Stimulated activated CD4-positive, alpha-beta T cell treated with anti-CD3 and anti-CD28 coated beads, Interleukin-2, amount 100 ng/mL, for 4 hours (primary cell): ENCODE results near the gene COX10.
"Not testable (repeated sequence)": the region's sequence is repeated elsewhere in the genome, so short reads cannot be mapped to it uniquely, and the experiment has no call there.

Experiments
- DNase-seq: peaks from one replicate; pipeline ENCODE4 v3.0.0-alpha.2; 2020; ENCODE audit warnings: low read depth

The COX10 gene

DNA sequence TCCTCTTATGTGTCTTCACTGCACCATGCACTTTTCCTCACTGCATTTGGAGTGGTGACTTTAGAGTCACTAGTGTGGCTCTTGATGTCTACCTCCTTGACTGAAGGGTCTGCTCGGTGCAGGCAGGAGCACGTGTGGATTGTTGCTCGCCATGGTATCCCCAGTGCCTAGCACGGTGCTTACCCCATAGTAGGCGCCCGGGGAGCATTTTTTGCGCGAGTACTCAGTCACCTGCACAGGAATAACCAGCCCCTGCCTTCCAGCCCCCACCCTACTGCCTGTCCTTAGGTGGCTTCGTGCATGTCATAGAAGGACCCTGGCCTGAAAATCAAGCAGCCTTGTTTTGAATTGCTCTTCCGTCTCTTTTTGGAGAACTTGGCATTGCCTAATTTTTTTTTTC lies 136.1 kb downstream of the COX10 start:
- no peak for DNase-seq

DNA sequence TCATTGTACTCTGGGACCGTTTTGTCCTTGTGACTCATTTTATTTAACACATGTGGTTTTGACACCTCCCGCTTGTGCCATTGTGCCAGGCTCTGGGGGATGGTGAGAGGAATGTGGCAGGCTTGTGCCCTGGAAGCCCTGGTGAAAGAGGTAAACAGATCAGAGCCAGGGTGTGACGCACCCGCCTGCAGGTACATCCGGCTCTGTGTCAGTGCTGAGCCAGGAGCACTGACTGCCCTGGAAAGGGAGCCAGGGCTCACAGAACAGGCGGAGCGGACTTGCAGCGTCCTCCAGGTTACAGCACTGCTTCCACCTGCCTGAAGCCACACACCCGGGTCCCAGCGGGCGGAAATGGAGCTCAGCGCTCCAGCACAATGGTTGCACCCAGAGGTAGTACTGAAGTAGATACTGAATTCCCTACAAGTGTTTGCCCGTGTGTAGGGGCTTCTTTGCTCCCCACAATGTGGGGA lies 136.7 kb downstream of the COX10 start:
- DNase-seq, result peak; percentile 62

DNA sequence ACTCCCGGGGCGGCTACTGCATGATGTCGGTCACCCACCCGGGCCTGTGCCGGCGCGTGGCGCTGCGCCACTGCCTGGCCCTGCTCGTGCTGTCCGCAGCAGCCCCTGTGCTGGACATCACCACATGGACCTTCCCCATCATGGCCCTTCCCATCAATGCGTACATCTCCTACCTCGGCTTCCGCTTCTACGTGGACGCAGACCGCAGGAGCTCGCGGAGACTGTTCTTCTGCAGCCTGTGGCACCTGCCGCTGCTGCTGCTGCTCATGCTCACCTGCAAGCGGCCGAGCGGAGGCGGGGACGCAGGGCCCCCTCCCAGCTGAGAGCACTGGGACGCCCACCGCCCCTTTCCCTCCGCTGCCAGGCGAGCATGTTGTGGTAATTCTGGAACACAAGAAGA lies 137.6 kb downstream of the COX10 start:
- DNase-seq, result no peak

DNA sequence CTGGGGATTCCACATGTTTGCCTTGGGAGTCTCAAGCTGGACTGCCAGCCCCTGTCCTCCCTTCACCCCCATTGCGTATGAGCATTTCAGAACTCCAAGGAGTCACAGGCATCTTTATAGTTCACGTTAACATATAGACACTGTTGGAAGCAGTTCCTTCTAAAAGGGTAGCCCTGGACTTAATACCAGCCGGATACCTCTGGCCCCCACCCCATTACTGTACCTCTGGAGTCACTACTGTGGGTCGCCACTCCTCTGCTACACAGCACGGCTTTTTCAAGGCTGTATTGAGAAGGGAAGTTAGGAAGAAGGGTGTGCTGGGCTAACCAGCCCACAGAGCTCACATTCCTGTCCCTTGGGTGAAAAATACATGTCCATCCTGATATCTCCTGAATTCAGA lies 138.5 kb downstream of the COX10 start:
- no peak for DNase-seq

DNA sequence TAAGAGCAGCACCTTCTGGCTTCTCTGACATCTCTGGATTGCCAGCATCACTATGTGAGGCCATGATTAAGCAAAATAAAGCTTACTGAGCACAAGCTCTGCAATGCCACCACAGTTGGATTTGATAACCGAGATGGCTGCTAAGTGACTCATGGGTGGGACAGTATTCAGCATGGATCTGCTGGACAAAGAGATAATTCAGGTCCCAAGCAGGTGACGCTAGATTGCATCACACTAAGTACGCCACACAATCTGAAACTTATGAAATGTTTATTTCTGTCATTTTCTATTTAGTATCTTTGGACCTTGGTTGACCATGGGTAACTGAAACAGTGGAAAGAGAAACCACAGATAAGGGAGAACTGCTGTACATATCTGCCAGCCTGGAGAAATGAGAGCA lies 139.9 kb downstream of the COX10 start:
- no peak for DNase-seq

DNA sequence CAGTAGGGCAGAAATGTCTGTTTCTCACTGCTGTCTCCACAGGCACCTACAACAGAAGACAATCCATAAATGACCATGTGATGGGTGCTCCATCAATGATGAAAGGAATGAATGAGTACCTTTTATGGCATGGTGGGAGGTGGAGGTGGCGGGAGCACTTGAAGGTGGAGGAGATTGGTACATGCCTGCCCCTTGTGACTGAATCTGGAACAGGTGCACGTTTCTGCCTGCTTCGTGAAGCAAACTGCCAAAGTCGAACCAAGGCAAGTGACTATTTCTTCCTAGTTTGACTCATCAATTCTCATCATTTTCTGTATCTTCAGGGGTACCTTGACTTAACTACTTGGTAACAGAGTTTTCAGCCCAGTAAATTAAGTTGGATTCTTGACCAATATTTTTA lies 141.9 kb downstream of the COX10 start:
- no peak for DNase-seq

DNA sequence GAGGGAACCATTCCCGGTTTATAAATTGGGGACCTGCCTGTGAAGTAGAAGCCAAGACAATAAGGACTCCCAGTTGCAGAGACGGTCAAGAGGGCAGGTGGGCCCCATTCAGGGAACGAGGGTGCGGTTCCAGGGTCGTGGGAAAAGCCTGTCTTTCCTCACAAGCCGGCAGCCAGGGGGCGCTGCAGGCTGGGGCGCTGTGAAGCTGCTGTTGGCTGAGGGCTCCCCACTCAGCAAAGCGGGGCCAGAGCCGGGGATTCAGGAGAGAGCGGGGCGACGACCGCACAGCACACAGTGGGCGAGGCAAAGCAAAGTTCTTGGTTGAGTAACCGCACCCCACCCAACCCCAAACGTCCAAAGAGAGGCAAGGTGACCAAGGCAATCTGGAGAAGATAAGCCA lies 142.5 kb downstream of the COX10 start:
- no peak for DNase-seq

DNA sequence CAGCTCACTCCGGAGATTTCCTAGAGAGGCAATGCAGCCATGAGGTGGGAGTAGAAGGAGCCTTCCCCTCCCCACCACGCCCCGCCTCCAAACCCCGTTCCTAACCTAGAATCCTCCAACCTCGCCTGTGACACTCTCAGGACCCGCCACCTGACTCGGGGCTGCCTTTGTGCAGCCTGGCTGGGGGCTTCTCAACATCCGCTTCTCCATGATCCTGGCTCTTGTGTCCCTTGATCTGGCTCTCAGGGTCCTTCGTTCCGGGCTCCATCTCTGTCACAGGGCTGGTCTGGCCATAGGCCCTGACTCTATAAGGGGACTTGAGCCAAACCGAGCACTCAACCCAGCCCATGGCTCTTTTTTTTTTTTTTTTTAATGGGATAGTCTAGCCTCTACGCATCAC lies 143.1 kb downstream of the COX10 start:
- DNase-seq, result no peak

DNA sequence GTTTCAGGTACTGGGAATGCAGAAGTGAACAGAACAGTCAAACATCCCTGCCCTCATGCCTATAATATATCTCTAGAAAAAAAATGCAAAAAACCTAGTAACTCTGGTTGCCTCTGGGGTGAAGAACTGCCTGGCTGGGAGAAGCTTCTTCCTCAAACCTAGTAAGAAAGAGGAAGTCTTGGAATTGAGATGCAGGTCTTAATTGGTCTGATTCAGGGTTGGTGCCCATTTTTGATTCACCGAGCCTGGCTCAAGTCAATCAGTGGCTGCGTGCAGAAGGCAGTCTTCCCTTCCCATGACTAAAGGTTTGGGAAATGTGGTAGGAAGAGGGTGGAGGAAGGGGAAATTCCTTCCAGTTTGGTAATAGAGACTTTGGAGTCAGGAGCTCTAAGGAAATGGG lies 145.0 kb downstream of the COX10 start:
- DNase-seq, result no peak

DNA sequence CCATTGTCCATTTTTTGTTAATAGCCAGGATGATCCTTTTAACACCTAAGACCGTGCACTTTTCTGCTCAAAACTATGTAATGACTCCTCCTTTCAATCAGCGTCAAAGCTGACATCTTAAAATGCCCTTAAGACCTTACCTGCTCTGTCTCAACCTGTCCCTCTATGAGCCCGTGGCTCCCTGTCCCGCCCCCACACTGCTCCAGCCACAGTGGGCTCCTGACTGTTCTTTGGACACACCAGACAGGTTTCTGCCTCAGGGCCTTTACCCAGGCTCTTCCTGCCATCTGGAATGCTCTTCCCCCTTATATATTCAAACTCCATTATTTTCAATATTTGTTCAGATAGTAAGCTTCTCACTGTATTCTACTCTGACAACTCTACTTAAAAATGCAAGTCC lies 153.3 kb downstream of the COX10 start:
- no peak for DNase-seq

DNA sequence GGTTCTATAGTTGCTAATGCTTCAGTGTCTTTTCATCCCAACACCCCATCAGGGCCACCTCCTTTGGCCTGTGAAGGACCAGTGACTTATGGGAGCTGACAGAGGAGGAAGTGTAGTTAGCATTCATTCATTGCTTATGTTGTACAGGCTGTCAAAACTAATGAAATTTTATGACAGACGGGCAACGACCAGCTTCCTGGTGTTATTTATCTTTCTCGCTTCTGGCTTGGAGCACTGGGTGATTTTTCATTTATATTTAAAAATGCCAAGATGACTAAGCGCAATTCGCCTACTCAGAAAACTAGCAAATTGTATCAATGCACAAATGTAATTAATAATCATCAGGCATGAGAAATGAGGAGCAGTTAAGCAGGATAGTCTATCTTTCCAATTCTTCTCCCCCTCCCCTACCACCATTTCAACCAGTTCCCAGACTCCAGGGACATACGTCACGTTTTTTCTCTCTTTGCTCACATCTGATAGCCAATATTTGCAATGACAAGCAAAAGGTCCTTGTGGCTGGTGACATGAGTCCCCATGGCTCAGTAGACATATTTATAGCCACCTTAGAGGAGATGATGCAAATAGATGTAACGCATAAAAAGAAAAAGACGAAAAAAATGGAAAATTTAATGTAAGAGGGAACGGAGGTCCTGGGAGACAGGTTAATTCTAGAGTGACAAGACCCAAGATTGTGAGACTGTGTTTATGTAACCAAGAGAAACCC lies 156.1 kb downstream of the COX10 start:
- DNase-seq, result no peak

DNA sequence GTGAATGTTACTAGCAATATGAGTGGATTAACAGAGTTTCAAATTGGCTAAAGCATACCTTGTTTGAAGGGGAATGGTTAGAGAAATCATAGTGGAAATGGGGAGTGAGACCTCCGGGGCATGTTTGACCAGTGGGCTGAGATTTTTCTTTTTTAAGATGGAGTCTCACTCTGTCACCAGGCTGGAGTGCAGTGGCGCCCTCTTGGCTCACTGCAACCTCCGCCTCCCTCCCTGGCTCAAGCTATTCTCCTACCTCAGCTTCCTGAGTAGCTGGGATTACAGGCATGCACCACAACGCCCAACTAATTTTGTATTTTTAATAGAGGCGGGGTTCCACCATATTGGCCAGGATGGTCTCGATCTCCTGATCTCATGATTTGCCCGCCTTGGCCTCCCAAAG lies 157.7 kb downstream of the COX10 start:
- DNase-seq, result no peak

DNA sequence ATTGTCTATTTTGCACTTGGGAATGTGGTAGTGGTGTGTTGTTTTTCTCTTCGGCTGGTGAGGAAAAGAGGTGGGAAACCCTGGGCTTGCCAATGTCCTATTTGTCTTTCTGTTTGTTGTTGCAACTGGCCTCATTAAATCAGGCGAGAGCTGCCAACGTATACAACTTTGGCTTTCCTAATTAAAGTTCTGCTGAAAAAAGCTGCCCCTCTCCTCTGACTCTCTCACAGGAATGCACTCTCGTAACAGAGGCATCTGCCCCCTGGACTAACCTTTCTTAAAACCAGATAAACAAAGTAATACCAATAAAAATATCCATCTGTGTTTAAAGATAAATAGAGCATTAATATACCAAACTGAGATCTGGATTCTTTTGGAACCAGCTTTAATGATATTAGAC lies 159.6 kb downstream of the COX10 start:
- DNase-seq, result no peak

DNA sequence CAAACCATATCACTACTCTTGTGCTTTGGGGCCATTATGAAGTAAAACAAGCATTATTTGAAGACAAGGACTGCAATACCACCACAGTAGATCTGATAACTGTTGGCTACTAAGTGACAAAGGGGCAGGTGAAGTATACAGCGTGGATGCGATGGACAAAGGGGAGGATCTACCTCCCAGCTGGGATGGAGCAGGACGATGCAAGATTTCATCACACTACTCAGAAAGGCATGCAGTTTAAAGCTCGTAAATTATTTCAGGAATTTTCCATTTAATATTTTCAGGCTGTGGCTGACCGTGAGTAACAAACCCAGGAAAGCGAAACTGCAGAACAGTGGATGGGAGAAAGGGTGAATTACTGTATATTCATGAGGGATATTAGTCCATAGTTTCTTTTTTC lies 161.9 kb downstream of the COX10 start:
- not testable (repeated sequence) for DNase-seq

DNA sequence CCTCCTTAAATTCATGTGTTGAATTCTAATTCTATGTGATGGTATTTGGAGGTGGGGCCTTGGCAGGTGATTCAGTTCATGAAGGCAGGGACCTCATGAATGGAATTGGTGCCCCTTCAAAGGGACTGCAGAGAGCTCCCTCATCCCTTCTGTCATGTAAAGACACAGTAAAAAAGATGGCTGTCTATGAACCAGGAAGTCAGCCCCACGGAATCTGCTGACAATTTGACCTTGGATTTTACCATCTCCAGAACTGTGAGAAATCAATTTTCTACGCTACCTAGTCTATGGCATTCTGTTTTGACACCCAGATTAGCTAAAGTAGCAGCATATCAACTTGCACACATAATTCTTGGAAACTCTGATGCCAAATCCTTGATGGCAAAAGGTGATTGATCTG lies 165.7 kb downstream of the COX10 start:
- DNase-seq, result not testable (repeated sequence)

DNA sequence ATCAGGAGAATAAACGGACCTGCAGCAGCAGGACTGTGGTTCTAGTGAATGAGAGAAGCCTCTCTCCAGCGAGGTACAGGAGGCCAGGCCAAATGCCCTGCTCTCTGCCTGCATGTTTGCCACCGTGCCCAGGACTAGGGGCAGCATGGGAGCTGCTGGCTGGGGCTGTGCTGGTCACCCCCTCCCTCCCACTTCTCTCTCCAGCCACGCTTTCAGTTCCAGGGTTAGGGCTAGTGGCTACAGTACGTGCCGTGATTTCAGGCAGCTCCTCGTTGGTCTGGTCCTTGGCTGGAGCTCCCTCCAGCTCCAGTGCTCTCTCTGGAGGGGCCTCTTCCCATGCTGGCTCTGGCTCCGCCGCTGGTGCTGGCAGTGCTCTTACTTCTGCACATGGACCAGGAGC lies 166.7 kb downstream of the COX10 start:
- not testable (repeated sequence) for DNase-seq

DNA sequence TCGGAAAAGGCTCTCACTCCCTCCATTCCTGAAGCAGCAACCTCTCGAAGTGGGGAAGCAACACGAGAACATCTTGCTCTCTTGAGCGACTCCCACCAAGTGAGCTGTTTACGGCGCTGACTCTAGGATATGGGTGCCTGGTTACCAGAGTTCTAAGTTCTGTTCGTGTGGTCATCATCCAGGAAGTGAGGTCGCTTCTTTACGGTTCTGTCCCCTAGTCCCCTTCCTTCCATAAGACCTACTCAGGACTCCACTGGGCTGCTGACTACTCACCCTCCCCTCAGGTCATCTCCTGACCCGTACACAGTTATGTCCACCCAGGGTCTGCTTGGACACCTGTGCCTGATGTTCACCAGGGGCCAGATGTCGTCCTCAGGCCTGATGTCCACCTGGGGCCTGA lies 167.5 kb downstream of the COX10 start, which contains the start of gene CDRT15:
TSS of gene CDRT15 (minus strand) at position 101 of the 400 bp plus-strand sequence. CDS start at position 72, 29 bp downstream.
- DNase-seq, result not testable (repeated sequence)

DNA sequence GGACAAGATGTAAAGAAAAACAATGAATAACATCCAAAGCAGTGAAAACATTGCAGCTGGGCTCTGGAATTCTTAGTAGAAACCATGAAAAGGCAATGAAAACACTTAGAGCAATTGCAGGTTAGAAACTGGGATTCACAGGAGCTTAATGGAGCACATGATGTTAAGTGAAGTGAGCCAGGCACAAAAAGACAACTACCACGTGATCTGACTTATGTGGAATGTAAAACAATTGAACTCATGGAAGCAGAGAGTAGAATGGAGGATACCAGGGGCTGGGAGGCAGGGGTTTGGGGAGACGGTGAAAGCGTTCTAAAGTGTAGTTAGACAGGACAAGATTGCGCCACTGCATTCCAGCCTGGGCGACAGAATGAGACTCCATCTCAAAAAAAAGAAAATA lies 170.0 kb downstream of the COX10 start:
- DNase-seq, result not testable (repeated sequence)

DNA sequence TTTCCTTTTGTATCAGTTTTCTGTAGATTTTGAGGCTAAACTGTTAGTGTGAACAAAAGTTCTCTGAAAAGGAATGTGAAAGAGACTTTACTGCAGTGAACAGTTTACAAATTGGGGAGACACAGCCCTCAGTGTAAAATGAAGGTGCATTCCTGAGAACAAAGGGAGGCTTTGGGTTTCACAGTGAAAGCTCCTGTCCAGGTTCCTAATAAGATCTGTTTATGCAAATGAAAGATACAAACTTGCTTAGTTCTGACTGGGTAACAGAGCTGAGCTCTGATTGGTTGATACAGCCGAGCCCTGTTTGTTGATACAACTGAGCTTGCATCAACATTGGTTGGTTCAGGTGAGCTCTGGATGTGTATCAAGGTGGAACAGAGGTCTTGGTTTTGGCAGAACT lies 175.7 kb downstream of the COX10 start:
- no peak for DNase-seq

DNA sequence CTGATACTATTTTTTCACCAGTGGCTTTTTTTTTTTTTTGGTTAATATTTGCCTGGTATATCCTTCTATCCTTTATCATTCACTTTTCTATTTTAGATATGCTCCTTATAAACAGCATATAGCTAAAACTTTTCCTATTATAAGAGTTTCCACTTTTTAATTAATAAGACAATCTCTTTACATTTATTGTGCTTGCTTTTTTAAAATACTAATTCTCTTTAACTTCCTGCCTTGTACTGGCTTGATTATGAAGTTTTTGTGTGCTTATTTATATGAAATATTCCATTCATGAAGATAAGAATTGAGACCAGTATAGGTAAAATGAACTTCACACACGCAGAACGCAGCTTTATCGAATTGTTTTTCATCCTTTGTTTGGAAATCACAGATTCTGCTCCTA lies 176.3 kb downstream of the COX10 start:
- DNase-seq, result no peak
